Measurements from ENCODE around the gene CLIP4.

DNA sequence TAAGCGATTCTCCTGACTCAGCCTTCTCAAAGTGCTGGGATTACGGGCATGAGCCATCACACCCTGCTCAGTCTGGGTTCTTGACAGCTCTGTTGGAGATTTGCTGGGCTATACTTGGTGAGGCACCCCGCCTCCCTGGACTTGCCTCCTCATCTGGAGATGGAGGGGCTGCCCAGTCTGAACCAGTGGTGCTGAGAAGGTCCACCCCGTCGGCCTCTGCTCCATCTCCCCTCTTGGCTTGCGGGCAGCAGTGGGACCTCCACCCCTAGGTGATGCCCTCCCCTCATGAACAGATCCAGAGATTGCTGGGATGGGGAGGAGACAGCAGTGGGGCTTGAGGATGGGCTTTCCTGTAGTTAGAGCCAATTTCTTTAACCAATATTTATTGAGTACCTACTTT lies 120.9 kb downstream of the CLIP4 start:
- TF ChIP-seq, protein P1, sequence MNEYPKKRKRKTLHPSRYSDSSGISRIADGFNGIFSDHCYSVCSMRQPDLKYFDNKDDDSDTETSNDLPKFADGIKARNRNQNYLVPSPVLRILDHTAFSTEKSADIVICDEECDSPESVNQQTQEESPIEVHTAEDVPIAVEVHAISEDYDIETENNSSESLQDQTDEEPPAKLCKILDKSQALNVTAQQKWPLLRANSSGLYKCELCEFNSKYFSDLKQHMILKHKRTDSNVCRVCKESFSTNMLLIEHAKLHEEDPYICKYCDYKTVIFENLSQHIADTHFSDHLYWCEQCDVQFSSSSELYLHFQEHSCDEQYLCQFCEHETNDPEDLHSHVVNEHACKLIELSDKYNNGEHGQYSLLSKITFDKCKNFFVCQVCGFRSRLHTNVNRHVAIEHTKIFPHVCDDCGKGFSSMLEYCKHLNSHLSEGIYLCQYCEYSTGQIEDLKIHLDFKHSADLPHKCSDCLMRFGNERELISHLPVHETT (CRISPR knock-in tag; conservative IDR thresholded peaks at IDR 0.05) = no peak
- no peak for TF ChIP-seq RBFOX2 (IDR thresholded peaks at IDR 0.05; ENCODE audit: low read depth, low read length)
- TF ChIP-seq, protein P2, sequence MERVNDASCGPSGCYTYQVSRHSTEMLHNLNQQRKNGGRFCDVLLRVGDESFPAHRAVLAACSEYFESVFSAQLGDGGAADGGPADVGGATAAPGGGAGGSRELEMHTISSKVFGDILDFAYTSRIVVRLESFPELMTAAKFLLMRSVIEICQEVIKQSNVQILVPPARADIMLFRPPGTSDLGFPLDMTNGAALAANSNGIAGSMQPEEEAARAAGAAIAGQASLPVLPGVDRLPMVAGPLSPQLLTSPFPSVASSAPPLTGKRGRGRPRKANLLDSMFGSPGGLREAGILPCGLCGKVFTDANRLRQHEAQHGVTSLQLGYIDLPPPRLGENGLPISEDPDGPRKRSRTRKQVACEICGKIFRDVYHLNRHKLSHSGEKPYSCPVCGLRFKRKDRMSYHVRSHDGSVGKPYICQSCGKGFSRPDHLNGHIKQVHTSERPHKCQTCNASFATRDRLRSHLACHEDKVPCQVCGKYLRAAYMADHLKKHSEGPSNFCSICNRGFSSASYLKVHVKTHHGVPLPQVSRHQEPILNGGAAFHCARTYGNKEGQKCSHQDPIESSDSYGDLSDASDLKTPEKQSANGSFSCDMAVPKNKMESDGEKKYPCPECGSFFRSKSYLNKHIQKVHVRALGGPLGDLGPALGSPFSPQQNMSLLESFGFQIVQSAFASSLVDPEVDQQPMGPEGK (CRISPR knock-in tag; IDR thresholded peaks at IDR 0.05) = no peak
- no peak for TF ChIP-seq BRD4 (CRISPR knock-in tag; IDR thresholded peaks at IDR 0.05)
- TF ChIP-seq MYC (CRISPR knock-in tag; IDR thresholded peaks at IDR 0.05; ENCODE audit: borderline replicate concordance) = no peak
- TF ChIP-seq HDAC2 (CRISPR knock-in tag; IDR thresholded peaks at IDR 0.05) = no peak
- no peak for TF ChIP-seq ESRRA (CRISPR knock-in tag; IDR thresholded peaks at IDR 0.05; ENCODE audit: low read depth)
- TF ChIP-seq, protein P3, sequence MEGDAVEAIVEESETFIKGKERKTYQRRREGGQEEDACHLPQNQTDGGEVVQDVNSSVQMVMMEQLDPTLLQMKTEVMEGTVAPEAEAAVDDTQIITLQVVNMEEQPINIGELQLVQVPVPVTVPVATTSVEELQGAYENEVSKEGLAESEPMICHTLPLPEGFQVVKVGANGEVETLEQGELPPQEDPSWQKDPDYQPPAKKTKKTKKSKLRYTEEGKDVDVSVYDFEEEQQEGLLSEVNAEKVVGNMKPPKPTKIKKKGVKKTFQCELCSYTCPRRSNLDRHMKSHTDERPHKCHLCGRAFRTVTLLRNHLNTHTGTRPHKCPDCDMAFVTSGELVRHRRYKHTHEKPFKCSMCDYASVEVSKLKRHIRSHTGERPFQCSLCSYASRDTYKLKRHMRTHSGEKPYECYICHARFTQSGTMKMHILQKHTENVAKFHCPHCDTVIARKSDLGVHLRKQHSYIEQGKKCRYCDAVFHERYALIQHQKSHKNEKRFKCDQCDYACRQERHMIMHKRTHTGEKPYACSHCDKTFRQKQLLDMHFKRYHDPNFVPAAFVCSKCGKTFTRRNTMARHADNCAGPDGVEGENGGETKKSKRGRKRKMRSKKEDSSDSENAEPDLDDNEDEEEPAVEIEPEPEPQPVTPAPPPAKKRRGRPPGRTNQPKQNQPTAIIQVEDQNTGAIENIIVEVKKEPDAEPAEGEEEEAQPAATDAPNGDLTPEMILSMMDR (CRISPR knock-in tag; IDR thresholded peaks at IDR 0.05) = no peak
- TF ChIP-seq CHD4 (IDR thresholded peaks at IDR 0.05; ENCODE audit: borderline replicate concordance, low read length) = no peak
- TF ChIP-seq ZBTB8A (CRISPR knock-in tag; IDR thresholded peaks at IDR 0.05; ENCODE audit: borderline replicate concordance, low read depth) = no peak
